Astrocyte (in vitro differentiated cells and primary cell): ENCODE results near the gene C1S.

Experiments
- CTCF ChIP-seq: IDR thresholded peaks from 2 replicates; pipeline ENCODE4 v1.5.1; 2011; ENCODE audit warnings: low read depth, mild to moderate bottlenecking, inconsistent platforms, low read length, moderate library complexity; ENCODE audit not compliant: insufficient read depth
- EZH2 ChIP-seq: IDR thresholded peaks from 2 replicates; pipeline ENCODE4 v1.6.1; 2012; ENCODE audit warnings: mild to moderate bottlenecking, low read length, inconsistent platforms; ENCODE audit not compliant: insufficient read depth

DNA sequence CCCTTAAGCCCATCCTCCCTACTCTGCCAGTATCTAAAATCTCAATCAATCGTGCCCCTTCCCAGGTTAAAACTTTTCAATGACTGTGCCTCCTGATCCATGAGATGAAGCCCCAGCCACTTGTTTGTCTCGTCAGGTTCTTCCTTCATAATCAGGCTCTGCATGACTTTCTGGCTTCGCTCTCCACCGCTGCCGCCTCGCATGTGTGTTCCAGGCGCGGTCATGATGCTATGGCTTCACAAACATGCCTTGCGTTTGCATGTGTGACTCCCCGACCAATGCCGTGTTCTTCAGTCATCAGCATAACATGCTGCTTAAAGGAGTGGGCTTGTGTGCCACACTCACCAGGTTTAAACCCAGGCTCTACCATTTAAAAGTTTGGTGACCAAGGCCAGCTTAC, 53.5 kb downstream of the C1S start:
- TF ChIP-seq CTCF (no peak), EZH2 (no peak)
